MM.1S (cell line): ENCODE results near the gene PDE3B.

Experiments used
- CTCF ChIP-seq: fragments of 300-600 bp; sonication (generic); IDR thresholded peaks from 2 replicates; pipeline ENCODE4 v1.5.1; 2016; ENCODE audit warnings: antibody characterized with exemption, low read length, mixed read lengths
- EZH2 ChIP-seq: fragments of 300-600 bp; sonication (generic); optimal IDR thresholded peaks from 2 replicates; pipeline ENCODE3; 2017; ENCODE audit warnings: low read depth, mild to moderate bottlenecking, antibody characterized with exemption, low read length, mixed read lengths
- EZH2phosphoT487 ChIP-seq: fragments of 300-600 bp; sonication (generic); IDR thresholded peaks from 2 replicates; pipeline ENCODE4 v1.6.1; 2018; ENCODE audit warnings: antibody characterized with exemption, low read length

- TF ChIP-seq EZH2: no peak
- TF ChIP-seq EZH2phosphoT487: no peak
- TF ChIP-seq CTCF: no peak
Measured at GRCh38 chr11:14653090-14653489, 9.5 kb downstream of the PDE3B start.
